Measurements from ENCODE around the gene NRXN3.

NRXN3 gene

GRCh38 chr14:78143489-78144145, 26.6 kb upstream of the NRXN3 start:
- no peak for DNase-seq (ENCODE audit: extremely low spot score)
- POLR2A ChIA-PET: no interaction called here
- TF ChIP-seq, protein P1, sequence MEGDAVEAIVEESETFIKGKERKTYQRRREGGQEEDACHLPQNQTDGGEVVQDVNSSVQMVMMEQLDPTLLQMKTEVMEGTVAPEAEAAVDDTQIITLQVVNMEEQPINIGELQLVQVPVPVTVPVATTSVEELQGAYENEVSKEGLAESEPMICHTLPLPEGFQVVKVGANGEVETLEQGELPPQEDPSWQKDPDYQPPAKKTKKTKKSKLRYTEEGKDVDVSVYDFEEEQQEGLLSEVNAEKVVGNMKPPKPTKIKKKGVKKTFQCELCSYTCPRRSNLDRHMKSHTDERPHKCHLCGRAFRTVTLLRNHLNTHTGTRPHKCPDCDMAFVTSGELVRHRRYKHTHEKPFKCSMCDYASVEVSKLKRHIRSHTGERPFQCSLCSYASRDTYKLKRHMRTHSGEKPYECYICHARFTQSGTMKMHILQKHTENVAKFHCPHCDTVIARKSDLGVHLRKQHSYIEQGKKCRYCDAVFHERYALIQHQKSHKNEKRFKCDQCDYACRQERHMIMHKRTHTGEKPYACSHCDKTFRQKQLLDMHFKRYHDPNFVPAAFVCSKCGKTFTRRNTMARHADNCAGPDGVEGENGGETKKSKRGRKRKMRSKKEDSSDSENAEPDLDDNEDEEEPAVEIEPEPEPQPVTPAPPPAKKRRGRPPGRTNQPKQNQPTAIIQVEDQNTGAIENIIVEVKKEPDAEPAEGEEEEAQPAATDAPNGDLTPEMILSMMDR (IDR thresholded peaks at IDR 0.05; ENCODE audit: control extremely low read depth, extremely low read depth, low read depth, missing control alignments): no peak
- CTCF ChIA-PET: no interaction called here

DNA sequence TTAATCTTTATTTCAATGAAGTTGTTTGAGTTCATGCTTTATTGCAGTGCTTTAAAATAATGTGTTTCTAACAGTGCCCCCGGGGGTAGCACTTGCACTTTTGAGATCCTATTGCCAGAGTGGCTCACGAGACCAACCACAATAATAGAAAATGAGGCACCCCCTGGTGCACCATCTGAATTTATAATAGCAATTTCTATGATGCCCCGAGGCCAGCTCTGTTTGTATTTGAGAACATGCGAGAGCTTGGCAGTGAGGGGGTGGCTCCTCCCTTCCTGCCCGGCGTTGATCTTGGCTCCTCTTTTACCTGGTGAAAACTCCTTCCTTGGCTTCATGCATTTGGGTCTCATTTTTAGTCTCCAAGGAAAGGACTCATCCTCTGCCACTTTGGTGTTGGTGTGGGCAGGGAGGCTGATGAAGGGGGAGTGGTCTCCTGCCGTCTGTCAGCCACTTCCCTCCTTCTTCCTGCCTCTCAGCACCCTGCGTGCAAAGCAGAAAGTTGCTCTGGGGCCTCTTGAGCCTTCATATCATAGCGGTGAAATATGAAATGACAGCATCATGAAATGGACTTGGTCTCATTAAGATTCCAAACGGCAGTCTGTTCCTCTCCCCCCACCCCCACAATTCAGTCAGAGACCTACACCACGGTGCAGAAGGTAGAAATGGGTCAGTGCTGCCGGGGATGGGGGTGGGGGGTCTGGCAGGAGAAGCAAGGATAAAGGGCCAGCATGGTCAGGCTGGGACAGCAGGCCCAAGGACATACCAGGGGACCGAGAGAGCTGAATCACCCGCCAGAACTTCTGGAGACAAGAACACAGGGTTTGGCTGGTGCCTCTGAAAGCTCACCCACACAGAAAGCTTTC, 17.7 kb upstream of the NRXN3 start:
- TF ChIP-seq, protein P1 (IDR thresholded peaks at IDR 0.05; ENCODE audit: control extremely low read depth, extremely low read depth, low read depth, missing control alignments): no peak
- no peak for DNase-seq (ENCODE audit: extremely low spot score)

DNA sequence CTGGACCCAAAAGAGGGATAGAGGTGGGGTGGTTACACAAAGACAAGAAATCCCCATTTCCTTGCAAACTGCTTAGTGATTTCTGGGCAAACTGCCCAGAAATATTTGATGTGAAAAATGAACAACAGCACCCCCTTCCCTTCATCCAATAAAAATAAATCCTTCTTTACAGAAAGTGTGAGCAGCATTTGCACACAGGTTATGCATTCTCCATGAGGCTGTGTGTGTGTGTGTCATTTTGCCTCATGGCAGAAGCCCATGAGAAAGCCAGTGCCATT, 17.2 kb upstream of the NRXN3 start:
- CTCF ChIA-PET: interaction anchor here (1.4 kb wide), 1 partner anchor 11 kb away, joined by 4 read pairs; no protein-coding TSS in a partner anchor
- no peak for DNase-seq (ENCODE audit: extremely low spot score)
- POLR2A ChIA-PET: no interaction called here
- TF ChIP-seq, protein P1 (IDR thresholded peaks at IDR 0.05; ENCODE audit: control extremely low read depth, extremely low read depth, low read depth, missing control alignments): no peak

More for the DNA sequence above, 17.7 kb upstream of the NRXN3 start:
- ChIA-PET CTCF (interaction anchor here (1.4 kb wide), 1 partner anchor 11 kb away, joined by 4 read pairs; no protein-coding TSS in a partner anchor), POLR2A (no interaction called here)

- TF ChIP-seq, protein P1 (IDR thresholded peaks at IDR 0.05; ENCODE audit: control extremely low read depth, extremely low read depth, low read depth, missing control alignments): no peak
- ChIA-PET POLR2A (no interaction called here), CTCF (interaction anchor here (1.1 kb wide), 1 partner anchor 26 kb away, joined by 3 read pairs; no protein-coding TSS in a partner anchor)
- no peak for DNase-seq (ENCODE audit: extremely low spot score)
These were observed 15.3 kb upstream of the NRXN3 start for GRCh38 chr14:78154827-78155226.

DNA sequence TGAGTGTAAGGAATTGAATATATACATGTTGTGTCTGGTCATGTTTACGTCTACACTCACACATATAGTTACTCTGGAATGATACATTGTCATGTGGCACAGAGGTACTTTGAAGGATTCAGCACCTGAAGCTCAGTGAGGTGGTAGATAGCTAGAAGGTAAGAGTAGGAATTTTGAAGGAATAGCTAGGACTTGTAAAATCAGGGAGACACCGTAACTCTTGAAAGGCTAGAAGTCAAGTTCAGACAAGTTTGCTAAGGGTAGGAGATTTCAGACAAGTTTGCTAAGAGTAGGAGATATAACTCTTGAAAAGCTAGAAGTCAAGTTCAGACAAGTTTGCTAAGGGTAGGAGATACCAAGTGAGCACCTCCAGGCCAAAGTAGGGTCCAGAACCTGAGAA, 14.0 kb upstream of the NRXN3 start:
- TF ChIP-seq, protein P1 (IDR thresholded peaks at IDR 0.05; ENCODE audit: control extremely low read depth, extremely low read depth, low read depth, missing control alignments): no peak
- no peak for DNase-seq (ENCODE audit: extremely low spot score)
- POLR2A ChIA-PET: no interaction called here
- CTCF ChIA-PET: interaction anchor here (1.8 to 1.9 kb wide), 2 partner anchors 10 to 26 kb away, joined by 6 read pairs; no protein-coding TSS in a partner anchor

DNA sequence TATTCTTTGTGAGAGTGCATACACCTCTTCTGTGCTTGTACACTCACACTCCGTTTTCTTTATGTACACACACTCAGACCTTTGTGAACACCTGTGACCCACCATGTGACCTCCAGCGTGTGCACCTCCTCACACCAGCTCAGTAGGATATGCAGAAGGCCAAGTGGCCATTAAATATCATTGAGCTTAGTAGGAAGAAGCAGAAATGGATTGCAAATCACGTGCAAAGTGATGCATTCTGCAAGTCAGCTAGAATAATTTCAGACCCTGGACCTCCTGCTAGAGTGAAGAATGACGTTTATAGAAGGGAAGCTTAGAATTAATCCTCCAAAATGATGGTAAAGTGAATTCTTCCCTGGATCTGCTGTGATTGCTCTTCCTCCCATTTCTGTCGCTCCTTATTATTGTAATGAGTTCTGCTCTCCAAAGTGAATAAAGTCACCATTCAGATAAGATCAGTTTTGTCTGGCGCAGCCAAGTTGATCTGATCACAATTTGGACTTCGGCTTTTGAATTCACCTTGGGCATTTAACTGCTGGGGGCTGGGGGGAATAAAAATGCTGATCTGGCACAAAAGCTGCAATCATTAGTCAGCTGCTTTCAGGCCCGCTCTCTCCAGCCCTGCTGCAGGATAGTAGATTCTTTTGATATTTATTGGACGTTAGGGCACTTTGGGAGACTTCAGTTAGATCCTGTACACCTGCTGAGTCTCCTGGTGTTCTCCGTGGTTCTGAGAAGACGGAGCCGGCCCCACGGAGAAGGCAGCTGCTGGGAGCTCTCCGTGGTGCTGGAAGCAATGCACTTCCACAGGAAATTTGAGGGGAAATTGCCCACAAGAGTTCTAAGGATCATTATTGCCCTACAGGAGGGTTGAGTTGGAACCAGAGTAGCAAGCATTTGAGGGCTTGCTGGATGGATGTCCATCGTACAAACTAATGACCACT, 12.4 kb upstream of the NRXN3 start:
- POLR2A ChIA-PET: no interaction called here
- DNase-seq (ENCODE audit: extremely low spot score): no peak
- CTCF ChIA-PET: interaction anchor here (1.8 to 1.9 kb wide), 3 partner anchors 9 to 24 kb away, joined by 6 read pairs; no protein-coding TSS in a partner anchor
- TF ChIP-seq, protein P1 (IDR thresholded peaks at IDR 0.05; ENCODE audit: control extremely low read depth, extremely low read depth, low read depth, missing control alignments): no peak
